AG10803 (cell line): ENCODE results near the gene CYP4V2.
A peak's percentile ranks its signal among the peaks of the same experiment; 100 is the strongest.

Experiments used
- DNase-seq: peaks from one replicate; pipeline ENCODE4 v3.0.0; 2010; ENCODE audit warnings: low read depth
- H3K4me3 ChIP-seq: 2 replicates; pipeline ENCODE4 v1.5.1; 2011; ENCODE audit warnings: mild to moderate bottlenecking, low read length, control low read depth
- CTCF ChIP-seq: conservative IDR thresholded peaks from 2 replicates; pipeline ENCODE4 v1.5.1; 2011; ENCODE audit warnings: mild to moderate bottlenecking, low read length, control low read depth, inconsistent platforms

The CYP4V2 gene

GRCh38 chr4:186150926-186151325 lies 40.4 kb upstream of the CYP4V2 start:
- no peak overlapping the region for H3K4me3 ChIP-seq
- no peak for TF ChIP-seq CTCF
- no peak for DNase-seq

GRCh38 chr4:186151499-186151898 lies 39.9 kb upstream of the CYP4V2 start:
- no peak for TF ChIP-seq CTCF
- H3K4me3 ChIP-seq: no peak overlapping the region
- no peak for DNase-seq

DNA sequence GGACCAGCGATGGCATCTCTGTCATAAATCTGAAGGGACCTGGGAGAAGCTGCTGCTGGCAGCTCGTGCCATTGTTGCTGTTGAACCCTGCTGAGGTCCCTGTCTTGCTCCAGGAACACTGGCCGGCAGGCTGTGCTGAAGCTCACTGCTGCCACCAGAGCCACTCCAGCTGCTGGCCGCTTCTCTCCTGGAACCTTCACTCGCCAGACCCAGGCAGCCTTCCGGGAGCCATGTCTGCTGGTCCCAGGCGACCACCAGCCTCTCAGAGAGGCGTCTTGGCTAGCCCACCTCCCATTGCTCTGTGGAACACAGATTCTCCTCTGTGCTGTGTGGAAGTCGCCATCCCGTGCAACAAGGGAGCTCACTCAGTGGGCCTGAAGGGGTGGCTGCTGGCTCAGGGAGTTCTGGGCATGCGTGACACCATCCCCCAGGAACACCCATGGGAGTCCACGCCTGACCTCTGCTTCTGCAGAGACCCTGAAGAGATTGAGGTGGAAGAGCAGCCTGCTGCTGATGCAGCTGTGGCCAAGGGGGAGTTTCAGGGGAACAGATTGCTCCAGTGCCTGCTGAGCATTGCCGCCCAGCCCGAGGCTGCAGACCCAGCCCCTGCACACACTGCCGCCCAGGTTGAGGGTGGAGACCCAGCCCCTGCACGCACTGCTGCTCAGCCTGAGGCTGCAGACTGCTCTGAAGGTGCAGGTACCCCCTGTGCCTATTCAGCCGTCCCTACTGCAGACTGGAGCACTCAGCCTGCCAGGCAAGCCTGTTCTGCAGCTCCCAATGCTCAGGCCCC lies 33.1 kb upstream of the CYP4V2 start:
- peak overlapping the region; percentile 45 for H3K4me3 ChIP-seq
- peak; percentile 11; the same call in 1 of the 2 replicates for TF ChIP-seq CTCF
- peak; percentile 18 for DNase-seq

GRCh38 chr4:186158966-186159365 lies 32.4 kb upstream of the CYP4V2 start:
- no peak for TF ChIP-seq CTCF
- no peak for DNase-seq
- no peak overlapping the region for H3K4me3 ChIP-seq

- no peak for TF ChIP-seq CTCF
- DNase-seq: no peak
- no peak overlapping the region for H3K4me3 ChIP-seq
Observed at GRCh38 chr4:186159613-186160012, 31.8 kb upstream of the CYP4V2 start.

- TF ChIP-seq CTCF: no peak
- no peak for DNase-seq
- H3K4me3 ChIP-seq: no peak overlapping the region
Observed at GRCh38 chr4:186161138-186161537, 30.2 kb upstream of the CYP4V2 start.

- no peak overlapping the region for H3K4me3 ChIP-seq
- TF ChIP-seq CTCF: no peak
- no peak for DNase-seq
Observed at GRCh38 chr4:186166852-186167512, 24.4 kb upstream of the CYP4V2 start.
